Measurements from ENCODE around the gene ACOT7.
"Not testable (repeated sequence)": the region's sequence is repeated elsewhere in the genome, so short reads cannot be mapped to it uniquely, and the experiment has no call there.

Gene ACOT7

DNA sequence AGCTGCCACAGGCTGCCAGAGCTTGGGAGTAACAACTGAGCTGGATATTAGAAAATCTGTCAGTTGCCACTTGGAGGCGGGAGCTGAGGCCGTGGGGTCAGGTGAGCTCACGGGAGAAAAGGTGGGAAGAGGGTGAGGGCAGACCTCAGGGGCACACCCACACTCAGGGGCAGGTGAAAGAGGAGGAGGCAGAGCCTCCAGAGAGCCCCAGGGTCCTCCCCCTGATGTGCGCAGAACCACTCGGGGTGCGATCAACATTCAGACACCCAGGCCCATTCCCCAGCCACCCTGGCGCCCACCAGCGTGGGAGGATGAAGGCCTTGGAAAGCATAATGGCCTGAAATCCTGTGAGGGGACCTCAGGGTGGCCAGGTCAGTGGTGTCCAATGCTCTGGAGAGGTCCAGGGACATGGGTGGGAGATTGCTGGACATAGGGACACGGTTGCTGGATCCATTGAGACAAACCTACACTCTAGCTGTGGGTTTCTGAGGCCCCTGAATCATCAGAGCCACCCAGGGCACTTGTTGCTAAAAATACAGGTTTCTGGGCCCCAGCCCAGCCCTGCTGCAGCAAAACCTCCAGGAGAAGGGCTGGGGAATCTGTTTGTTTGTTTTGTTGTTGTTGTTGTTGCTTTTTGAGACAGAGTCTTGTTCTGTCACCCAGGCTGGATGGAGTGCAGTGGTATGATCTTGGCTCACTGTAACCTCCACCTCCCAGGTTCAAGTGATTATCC, 83.3 kb downstream of the ACOT7 start:
- no peak overlapping the region for H3K27ac ChIP-seq
- H3K4me1 ChIP-seq (ENCODE audit: control insufficient read depth in 1 of 2, insufficient read depth in 1 of 2, low read depth in 1 of 2, low read length in 1 of 2) = no peaks in the 10 kb centered on the region
- no peaks in the 10 kb centered on the region for H3K36me3 ChIP-seq
- no peaks in the 10 kb centered on the region for H3K9me3 ChIP-seq
- TF ChIP-seq, protein P1, sequence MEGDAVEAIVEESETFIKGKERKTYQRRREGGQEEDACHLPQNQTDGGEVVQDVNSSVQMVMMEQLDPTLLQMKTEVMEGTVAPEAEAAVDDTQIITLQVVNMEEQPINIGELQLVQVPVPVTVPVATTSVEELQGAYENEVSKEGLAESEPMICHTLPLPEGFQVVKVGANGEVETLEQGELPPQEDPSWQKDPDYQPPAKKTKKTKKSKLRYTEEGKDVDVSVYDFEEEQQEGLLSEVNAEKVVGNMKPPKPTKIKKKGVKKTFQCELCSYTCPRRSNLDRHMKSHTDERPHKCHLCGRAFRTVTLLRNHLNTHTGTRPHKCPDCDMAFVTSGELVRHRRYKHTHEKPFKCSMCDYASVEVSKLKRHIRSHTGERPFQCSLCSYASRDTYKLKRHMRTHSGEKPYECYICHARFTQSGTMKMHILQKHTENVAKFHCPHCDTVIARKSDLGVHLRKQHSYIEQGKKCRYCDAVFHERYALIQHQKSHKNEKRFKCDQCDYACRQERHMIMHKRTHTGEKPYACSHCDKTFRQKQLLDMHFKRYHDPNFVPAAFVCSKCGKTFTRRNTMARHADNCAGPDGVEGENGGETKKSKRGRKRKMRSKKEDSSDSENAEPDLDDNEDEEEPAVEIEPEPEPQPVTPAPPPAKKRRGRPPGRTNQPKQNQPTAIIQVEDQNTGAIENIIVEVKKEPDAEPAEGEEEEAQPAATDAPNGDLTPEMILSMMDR (IDR thresholded peaks at IDR 0.05) = no peak
- H3K27me3 ChIP-seq = no peaks in the 10 kb centered on the region
- no peak overlapping the region for H3K4me3 ChIP-seq (ENCODE audit: low read depth in 1 of 2, low read length in 1 of 2)

DNA sequence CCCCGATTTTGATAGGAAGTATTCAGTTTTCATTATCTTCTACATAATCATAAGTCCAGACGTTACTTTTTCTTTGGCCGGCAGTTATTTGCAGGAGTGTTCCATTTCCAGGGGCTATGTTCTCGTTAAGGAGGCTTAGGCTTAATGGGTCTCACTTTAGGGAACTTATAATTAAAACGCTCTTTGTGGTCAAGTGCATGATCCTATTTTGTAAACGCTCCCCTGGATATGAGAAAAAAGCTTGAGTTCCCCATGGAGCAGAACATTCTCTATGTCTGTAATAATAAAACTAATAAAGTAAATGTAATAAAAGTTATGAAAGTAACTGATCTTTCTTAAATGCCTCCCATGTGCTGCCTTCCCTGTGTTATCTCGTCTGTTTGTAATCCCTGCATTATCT, 84.0 kb downstream of the ACOT7 start:
- Histone ChIP-seq H3K4me1 (ENCODE audit: control insufficient read depth in 1 of 2, insufficient read depth in 1 of 2, low read depth in 1 of 2, low read length in 1 of 2) (no peaks in the 10 kb centered on the region), H3K9me3 (no peaks in the 10 kb centered on the region), H3K27me3 (no peaks in the 10 kb centered on the region), H3K27ac (no peak overlapping the region), H3K4me3 (ENCODE audit: low read depth in 1 of 2, low read length in 1 of 2) (no peak overlapping the region), H3K36me3 (no peaks in the 10 kb centered on the region)
- TF ChIP-seq, protein P1 (IDR thresholded peaks at IDR 0.05) = no peak

DNA sequence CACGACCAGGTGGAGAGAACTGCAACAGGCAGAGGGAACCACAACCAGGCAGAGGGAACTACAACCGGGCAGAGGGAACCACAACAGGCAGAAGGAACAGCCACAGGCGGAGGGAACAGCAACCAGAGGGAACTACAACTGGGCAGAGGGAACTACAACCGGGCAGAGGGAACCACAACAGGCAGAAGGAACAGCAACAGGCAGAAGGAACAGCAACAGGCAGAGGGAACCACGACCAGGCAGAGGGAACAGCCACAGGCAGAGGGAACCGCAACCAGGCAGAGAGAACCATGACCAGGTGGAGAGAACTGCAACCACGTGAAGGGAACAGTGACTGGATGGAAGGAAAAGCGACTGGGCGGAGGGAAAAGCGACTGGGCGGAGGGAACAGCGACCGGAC, 85.1 kb downstream of the ACOT7 start:
- Histone ChIP-seq H3K36me3 (no peaks in the 10 kb centered on the region), H3K9me3 (no peaks in the 10 kb centered on the region)
- TF ChIP-seq, protein P1 (IDR thresholded peaks at IDR 0.05) = no peak

DNA sequence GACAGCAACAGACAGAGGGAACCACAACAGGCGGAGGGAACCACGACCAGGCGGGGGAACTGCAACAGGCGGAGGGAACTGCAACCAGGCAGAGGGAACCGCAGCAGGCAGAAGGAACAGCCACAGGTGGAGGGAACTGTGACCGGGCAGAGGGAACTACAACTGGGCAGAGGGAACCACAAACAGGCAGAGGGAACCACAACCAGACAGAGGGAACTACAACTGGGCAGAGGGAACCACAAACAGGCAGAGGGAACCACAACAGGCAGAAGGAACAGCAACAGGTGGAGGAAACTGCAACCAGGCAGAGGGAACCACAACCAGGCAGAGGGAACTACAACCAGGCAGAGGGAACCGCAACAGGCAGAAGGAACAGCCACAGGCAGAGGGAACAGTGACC, 85.9 kb downstream of the ACOT7 start:
- not testable (repeated sequence) for H3K4me3 ChIP-seq (ENCODE audit: low read depth in 1 of 2, low read length in 1 of 2); H3K27ac ChIP-seq

More for the DNA sequence above, 85.1 kb downstream of the ACOT7 start:
- Histone ChIP-seq H3K4me1 (ENCODE audit: control insufficient read depth in 1 of 2, insufficient read depth in 1 of 2, low read depth in 1 of 2, low read length in 1 of 2) (no peaks in the 10 kb centered on the region), H3K27ac (no peak overlapping the region), H3K27me3 (no peaks in the 10 kb centered on the region), H3K4me3 (ENCODE audit: low read depth in 1 of 2, low read length in 1 of 2) (no peak overlapping the region)

DNA sequence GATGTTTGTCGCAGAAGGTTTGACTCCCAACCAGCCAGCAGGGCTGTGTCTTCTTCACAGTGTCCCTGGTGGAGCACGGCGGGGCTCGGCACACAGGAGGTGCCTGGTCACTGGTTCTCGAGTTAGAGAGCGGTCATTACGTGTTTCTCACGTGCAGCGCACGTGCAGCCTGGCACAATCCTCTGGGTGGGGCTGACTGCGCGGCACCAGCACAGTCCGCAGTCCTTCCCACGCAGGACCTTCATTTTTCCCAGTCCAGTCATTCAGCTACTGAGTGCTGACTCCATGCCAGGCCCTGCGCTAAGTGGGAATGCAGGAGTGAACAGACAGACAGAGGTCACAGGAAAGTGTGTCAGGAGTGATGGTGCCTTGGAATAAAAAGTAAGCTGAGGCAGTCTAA, 86.5 kb downstream of the ACOT7 start:
- H3K27ac ChIP-seq = no peak overlapping the region
- H3K36me3 ChIP-seq = no peaks in the 10 kb centered on the region
- TF ChIP-seq, protein P1 (IDR thresholded peaks at IDR 0.05) = no peak

More for the DNA sequence above, 85.9 kb downstream of the ACOT7 start:
- not testable (repeated sequence) for H3K9me3 ChIP-seq; H3K36me3 ChIP-seq; H3K27me3 ChIP-seq; H3K4me1 ChIP-seq (ENCODE audit: control insufficient read depth in 1 of 2, insufficient read depth in 1 of 2, low read depth in 1 of 2, low read length in 1 of 2)

DNA sequence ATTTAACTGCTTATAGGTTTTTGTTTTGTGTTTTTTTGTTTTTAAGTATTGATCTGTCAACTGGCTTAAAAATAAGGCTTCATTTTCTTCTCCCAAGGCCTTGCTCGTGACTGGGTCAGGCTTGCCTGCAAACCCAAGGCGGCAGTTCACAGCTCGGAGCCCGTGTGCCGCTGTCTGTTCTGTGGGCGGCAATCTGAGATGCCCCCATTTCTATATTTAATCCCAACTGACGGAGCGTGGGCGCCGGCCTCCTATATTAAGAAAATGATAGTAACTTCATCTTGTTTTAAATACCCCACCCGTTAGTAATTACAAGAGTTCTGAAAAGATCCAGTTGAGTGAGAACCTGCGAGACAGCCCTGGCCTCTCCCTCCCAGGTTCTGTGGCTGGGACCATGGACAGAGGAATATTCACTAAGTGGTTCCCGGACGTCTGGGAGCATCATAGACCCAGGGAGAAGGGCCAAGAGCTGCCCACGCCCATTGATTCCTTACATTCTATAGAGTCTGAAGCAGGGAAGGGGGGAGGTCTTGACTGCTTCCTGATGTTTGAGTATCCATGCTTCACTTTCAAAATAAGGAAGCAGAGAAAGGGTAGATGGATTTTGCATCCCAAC, 90.1 kb downstream of the ACOT7 start:
- Histone ChIP-seq H3K4me1 (ENCODE audit: control insufficient read depth in 1 of 2, insufficient read depth in 1 of 2, low read depth in 1 of 2, low read length in 1 of 2) (no peaks in the 10 kb centered on the region), H3K27me3 (no peaks in the 10 kb centered on the region), H3K9me3 (no peaks in the 10 kb centered on the region), H3K27ac (no peak overlapping the region), H3K36me3 (no peaks in the 10 kb centered on the region), H3K4me3 (ENCODE audit: low read depth in 1 of 2, low read length in 1 of 2) (no peak overlapping the region)
- TF ChIP-seq, protein P1 (IDR thresholded peaks at IDR 0.05) = no peak

More for the DNA sequence above, 86.5 kb downstream of the ACOT7 start:
- Histone ChIP-seq H3K4me3 (ENCODE audit: low read depth in 1 of 2, low read length in 1 of 2) (no peak overlapping the region), H3K4me1 (ENCODE audit: control insufficient read depth in 1 of 2, insufficient read depth in 1 of 2, low read depth in 1 of 2, low read length in 1 of 2) (no peaks in the 10 kb centered on the region), H3K9me3 (no peaks in the 10 kb centered on the region), H3K27me3 (no peaks in the 10 kb centered on the region)
